Adrenal gland (tissue), 5 donors: ENCODE data around the gene FOXN3.

ENCODE experiments used
- CTCF ChIP-seq, 6 experiments: fragments of 450-650 bp in 4 of 6; fragments of 200-600 bp in 2 of 6; sonication (generic) in 1 of 6; IDR thresholded peaks; 1 replicate in 5 of 6; 2 replicates in 1 of 6; pipeline versions ENCODE4 v1.5.1 to v1.8.0; 2016 to 2021; ENCODE audit warnings: antibody characterized with exemption in 6 of 6, mild to moderate bottlenecking in 2 of 6, moderate library complexity in 1 of 6
- POLR2A ChIP-seq, 2 donors: fragments of 450-650 bp; IDR thresholded peaks; one replicate each; pipeline ENCODE4 v1.6.1; 2017; ENCODE audit warnings: antibody characterized with exemption in 2 of 2, mild to moderate bottlenecking in 2 of 2, moderate library complexity in 1 of 2
- donor health status: DM: no; HTN: no; CAD: no.

- TF ChIP-seq CTCF (IDR thresholded peaks at IDR 0.05) (no peak), POLR2A (IDR thresholded peaks at IDR 0.05) (peak in 1 of 2 donors; percentile 69)
Observed at GRCh38 chr14:89303456-89304435, 113.3 kb downstream of the FOXN3 start.
